GM12878 (cell line): ENCODE results near the gene C16orf90. TPM values are rescaled to one million over a fixed set of nuclear protein-coding genes. Genes with fewer than 3 reads are reported as not detected.
A peak's percentile ranks its signal among the peaks of the same experiment; 100 is the strongest.

Experiments
- BCL3 ChIP-seq: IDR thresholded peaks from 2 replicates; pipeline ENCODE4 v1.6.1; 2011; ENCODE audit warnings: borderline replicate concordance, low read depth, mild to moderate bottlenecking, moderate library complexity, low read length; ENCODE audit not compliant: insufficient read depth, poor library complexity, severe bottlenecking
- BHLHE40 ChIP-seq, 2 experiments: fragments of 450-650 bp in 1 of 2; IDR thresholded peaks; 2 replicates each; pipeline ENCODE4 v1.6.1; 2011 to 2017; ENCODE audit warnings: low read depth in 2 of 2, borderline replicate concordance in 1 of 2, improper control_type of control experiment in 1 of 2, low read length in 1 of 2, mild to moderate bottlenecking in 1 of 2
- CREB1 ChIP-seq: IDR thresholded peaks from 2 replicates; pipeline ENCODE4 v1.6.1; 2012; ENCODE audit warnings: low read depth, mild to moderate bottlenecking, inconsistent platforms
- ESRRA ChIP-seq: IDR thresholded peaks from 2 replicates; pipeline ENCODE4 v1.6.1; 2012; ENCODE audit warnings: mild to moderate bottlenecking, low read length, improper control_type of control experiment
- GABPA ChIP-seq: IDR thresholded peaks from 2 replicates; pipeline ENCODE4 v1.6.1; 2014; ENCODE audit warnings: antibody characterized with exemption, low read depth, mild to moderate bottlenecking, inconsistent platforms
- GATAD2B ChIP-seq: fragments of 450-650 bp; conservative IDR thresholded peaks from 2 replicates; pipeline ENCODE4 v1.6.1; 2017; ENCODE audit warnings: low read depth, mild to moderate bottlenecking, moderate library complexity
- HDGF ChIP-seq: fragments of 450-650 bp; IDR thresholded peaks from 2 replicates; pipeline ENCODE4 v1.6.1; 2016; ENCODE audit warnings: antibody characterized with exemption
- IKZF2 ChIP-seq, 2 experiments: fragments of 450-650 bp; IDR thresholded peaks; 2 replicates each; pipeline ENCODE4 v1.6.1; 2017; ENCODE audit warnings: mild to moderate bottlenecking in 2 of 2, moderate library complexity in 2 of 2
- IRF5 ChIP-seq: fragments of 450-650 bp; IDR thresholded peaks from 2 replicates; pipeline ENCODE4 v1.6.1; 2017; ENCODE audit warnings: borderline replicate concordance
- MLLT1 ChIP-seq: fragments of 450-650 bp; IDR thresholded peaks from 2 replicates; pipeline ENCODE4 v1.6.1; 2016; ENCODE audit warnings: mild to moderate bottlenecking
- MTA2 ChIP-seq: fragments of 450-650 bp; IDR thresholded peaks from 2 replicates; pipeline ENCODE4 v1.6.1; 2016; ENCODE audit warnings: low read depth, mild to moderate bottlenecking, moderate library complexity
- NR2C1 ChIP-seq: fragments of 450-650 bp; IDR thresholded peaks from 2 replicates; pipeline ENCODE4 v1.6.1; 2017; ENCODE audit warnings: antibody characterized with exemption, mild to moderate bottlenecking, moderate library complexity
- NR2C2 ChIP-seq: IDR thresholded peaks from 2 replicates; pipeline ENCODE4 v1.6.1; 2011; ENCODE audit warnings: borderline replicate concordance, low read depth; ENCODE audit not compliant: control insufficient read depth, insufficient read length
- PML ChIP-seq: IDR thresholded peaks from 2 replicates; pipeline ENCODE4 v1.6.1; 2012; ENCODE audit warnings: low read length, inconsistent platforms
- POLR2AphosphoS5 ChIP-seq: IDR thresholded peaks from 2 replicates; pipeline ENCODE4 v1.6.1; 2011; ENCODE audit warnings: mild to moderate bottlenecking, low read length, inconsistent platforms
- RCOR1 ChIP-seq: conservative IDR thresholded peaks from 2 replicates; pipeline ENCODE4 v1.6.1; 2012; ENCODE audit warnings: low read depth, low read length, improper control_type of control experiment
- SIN3A ChIP-seq: IDR thresholded peaks from 2 replicates; pipeline ENCODE4 v1.6.1; 2012; ENCODE audit warnings: low read depth, low read length, improper control_type of control experiment
- SUPT20H ChIP-seq: IDR thresholded peaks from 2 replicates; pipeline ENCODE4 v1.6.1; 2011; ENCODE audit warnings: low read depth, mild to moderate bottlenecking, low read length, moderate library complexity, borderline replicate concordance; ENCODE audit not compliant: control insufficient read depth
- TAF1 ChIP-seq: IDR thresholded peaks from 2 replicates; pipeline ENCODE4 v1.6.1; 2011; ENCODE audit warnings: mild to moderate bottlenecking, low read depth, low read length, borderline replicate concordance
- TCF12 ChIP-seq: IDR thresholded peaks from 2 replicates; pipeline ENCODE4 v1.6.1; 2011; ENCODE audit warnings: low read depth, mild to moderate bottlenecking, low read length
- TCF7 ChIP-seq: IDR thresholded peaks from 2 replicates; pipeline ENCODE4 v1.6.1; 2014; ENCODE audit warnings: antibody characterized with exemption, borderline replicate concordance
- ZBTB11 ChIP-seq: fragments of 450-650 bp; formaldehyde crosslinking; IDR thresholded peaks from 2 replicates; pipeline ENCODE4 v1.5.0; 2022; ENCODE audit warnings: mild to moderate bottlenecking, missing genetic modification characterization
- ZNF24 ChIP-seq: fragments of 450-650 bp; IDR thresholded peaks from 2 replicates; pipeline ENCODE4 v1.6.1; 2017; ENCODE audit warnings: antibody characterized with exemption, mild to moderate bottlenecking
- polyA plus RNA-seq, 11 experiments: library from polyadenylated mRNA; depleted of rRNA in 4 of 11; unstranded in 6 of 11; stranded (reverse) in 5 of 11; fragments of >200 nt; fragmentation: Nextera tagmentation in 4 of 11; fragmentation: Illumina TruSeq in 1 of 11; extraction: Ambion mirVana in 4 of 11; extraction: Trizol in 1 of 11; gene quantifications; 1 replicate in 1 of 11; 2 replicates in 10 of 11; pipeline versions ENCODE4 v1.2.1 to v1.2.3, GENCODE V29; 2011 to 2016; ENCODE audit warnings: inconsistent platforms in 2 of 11, missing spikeins in 2 of 11, low read depth in 1 of 11
- total RNA-seq, 4 experiments: library from RNA; depleted of rRNA in 3 of 4; stranded (reverse); fragments of >200 nt in 3 of 4; fragmentation: Illumina TruSeq in 1 of 4; extraction: Trizol in 1 of 4; gene quantifications; 2 replicates each; pipeline versions ENCODE4 v1.2.1 to v1.2.3, GENCODE V29; 2013 to 2021

C16orf90 gene
- total and polyA plus RNA-seq, 10 of the 15 experiments (the other 5 are each of a cell fraction or from before 2014, with no cell fraction given): not detected

GRCh38 chr16:3457434-3458252 is 37.6 kb downstream of the C16orf90 start (continued):
- no peak for TF ChIP-seq NR2C2
- TF ChIP-seq TCF7: no peak
- TF ChIP-seq SUPT20H: no peak
- peak; percentile 95 for TF ChIP-seq GATAD2B
- TF ChIP-seq RCOR1: no peak
- TF ChIP-seq IKZF2 (IDR thresholded peaks at IDR 0.05): no peak
- TF ChIP-seq IRF5: no peak
- no peak for TF ChIP-seq ZBTB11 (CRISPR knock-in tag)
- TF ChIP-seq SIN3A: peak; percentile 61
- peak in 1 of 2 experiments; percentile 66; a peak in 1 of 4 replicates for TF ChIP-seq BHLHE40 (IDR thresholded peaks at IDR 0.05; ENCODE audit: borderline replicate concordance in 1 of 2, low read depth in 2 of 2, low read length in 1 of 2)
- TF ChIP-seq TCF12: peak; percentile 89
- TF ChIP-seq GABPA: peak; percentile 64; the same call in 1 of the 2 replicates
- TF ChIP-seq MTA2: no peak
- TF ChIP-seq HDGF: peak; percentile 57; the same call in 1 of the 2 replicates
- no peak for TF ChIP-seq BCL3
- TF ChIP-seq ESRRA: no peak
- TF ChIP-seq POLR2AphosphoS5: peak; percentile 89
- TF ChIP-seq MLLT1: peak; percentile 36; the same call in 1 of the 2 replicates
- peak; percentile 66; the same call in 1 of the 2 replicates for TF ChIP-seq TAF1
- TF ChIP-seq CREB1: peak; percentile 39; the same call in 1 of the 2 replicates
- TF ChIP-seq NR2C1: peak; percentile 72
- TF ChIP-seq ZNF24: no peak
- TF ChIP-seq PML: peak; percentile 53; the same call in 1 of the 2 replicates
